HG02642 (cell line): ENCODE data around the gene SEL1L2.

Source experiments
- ATAC-seq: cut with Tn5 transposase; IDR thresholded peaks from one replicate; pipeline ENCODE4 v1.9.1; 2021; ENCODE audit warnings: mild to moderate bottlenecking; ENCODE audit not compliant: unreplicated experiment, poor library complexity

The SEL1L2 gene

DNA sequence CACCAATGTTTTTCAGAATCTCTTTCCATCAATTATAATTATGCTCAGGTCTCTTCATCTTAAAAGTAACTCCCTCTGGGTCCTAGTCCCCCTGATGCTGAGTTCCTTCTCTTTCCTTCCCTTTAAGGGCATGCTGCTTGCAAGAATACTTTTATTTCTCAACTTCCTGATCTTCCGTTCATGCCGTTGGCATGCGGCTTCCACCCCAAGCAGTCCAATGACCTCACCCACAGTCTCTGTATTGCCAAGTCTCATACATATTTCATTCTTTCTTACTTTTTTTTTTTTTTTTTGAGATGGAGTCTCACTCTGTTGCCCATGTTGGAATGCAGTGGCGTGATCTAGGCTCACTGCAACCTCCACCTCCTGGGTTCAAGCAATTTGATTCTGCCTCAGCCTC lies 122.1 kb downstream of the SEL1L2 start:
- ATAC-seq, result no peak

DNA sequence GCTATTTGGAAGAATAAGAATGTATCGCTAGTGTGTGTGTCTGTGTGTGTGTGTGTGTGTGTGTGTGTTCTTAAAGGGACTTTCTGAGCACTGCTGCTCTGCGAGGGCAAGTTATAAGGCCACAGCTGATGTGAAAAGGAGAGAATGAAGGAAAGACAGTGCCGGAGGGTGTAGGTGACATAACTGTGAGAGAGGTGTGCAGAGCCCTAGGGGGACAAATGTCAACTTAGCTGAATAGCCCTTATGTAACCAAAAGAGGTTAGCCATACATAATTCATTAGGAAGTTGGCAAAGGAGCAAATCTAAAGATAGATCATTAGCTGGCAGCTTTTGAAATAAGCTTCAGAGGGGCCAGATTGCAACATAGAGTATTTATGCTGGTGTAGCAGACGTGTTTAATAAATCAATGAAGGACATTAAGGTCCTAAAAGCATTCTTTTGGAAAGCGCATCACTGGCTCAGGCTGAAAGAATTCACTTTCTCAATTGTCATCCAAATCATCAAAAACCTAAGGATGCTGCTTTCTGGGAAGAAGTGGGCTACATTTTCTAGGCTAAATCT lies 124.5 kb downstream of the SEL1L2 start:
- ATAC-seq, result no peak

DNA sequence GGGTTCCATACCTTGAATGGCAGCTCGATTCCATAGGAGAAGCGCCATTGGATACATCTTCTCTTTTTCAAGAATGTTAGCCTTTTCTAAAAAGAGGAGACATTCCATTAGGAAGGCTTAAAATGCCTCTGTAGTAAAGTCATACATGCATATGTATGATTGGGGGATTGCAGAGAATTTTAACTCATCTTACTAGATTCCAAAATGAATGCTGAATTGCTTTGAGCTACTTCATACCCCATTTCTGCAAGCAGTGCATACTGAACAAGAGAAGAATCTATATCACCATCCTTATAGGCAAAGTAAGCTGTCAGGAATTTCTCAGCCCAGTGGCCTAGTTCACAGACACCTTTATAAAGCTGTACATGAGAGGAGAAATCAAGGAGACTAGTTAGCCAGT lies 125.3 kb downstream of the SEL1L2 start:
- ATAC-seq, result no peak

DNA sequence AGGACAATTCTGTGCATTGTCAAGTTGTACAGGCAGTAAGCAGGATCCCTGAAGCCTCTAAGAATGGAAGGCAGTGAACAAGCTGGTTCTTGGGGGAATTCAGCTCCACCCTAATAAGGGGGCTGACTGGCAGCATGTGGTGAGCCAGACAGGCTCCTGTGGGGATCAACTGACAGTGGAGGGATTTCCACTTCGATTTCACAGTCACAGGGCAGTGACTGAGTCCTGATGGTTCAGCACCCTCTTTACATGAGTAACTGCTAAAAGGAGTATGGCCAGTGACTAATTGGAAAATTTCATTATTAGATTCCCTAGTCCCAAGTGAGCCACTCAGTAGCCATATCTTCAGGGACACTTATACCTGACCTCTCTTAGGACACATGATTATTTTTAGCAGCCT lies 127.2 kb downstream of the SEL1L2 start:
- ATAC-seq, result no peak

DNA sequence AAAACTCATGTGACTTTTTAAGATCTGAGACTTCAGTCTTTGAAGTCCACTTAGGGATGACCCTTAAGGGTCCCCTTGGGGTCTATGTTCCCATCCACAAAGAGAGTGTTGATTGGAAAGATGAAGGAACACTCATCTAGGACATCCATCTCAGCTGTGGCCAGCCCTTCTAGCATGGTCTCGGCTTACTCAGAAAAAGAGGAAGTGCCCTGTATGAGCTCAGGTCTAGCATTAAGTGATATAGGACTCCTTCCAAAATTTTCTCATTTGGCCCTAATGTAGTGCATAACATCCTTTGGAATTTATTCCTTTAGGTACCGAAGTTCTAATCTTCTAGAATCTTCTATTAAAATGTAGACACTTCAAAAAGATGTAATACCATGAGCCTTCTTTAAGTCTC lies 128.2 kb downstream of the SEL1L2 start:
- no peak for ATAC-seq

DNA sequence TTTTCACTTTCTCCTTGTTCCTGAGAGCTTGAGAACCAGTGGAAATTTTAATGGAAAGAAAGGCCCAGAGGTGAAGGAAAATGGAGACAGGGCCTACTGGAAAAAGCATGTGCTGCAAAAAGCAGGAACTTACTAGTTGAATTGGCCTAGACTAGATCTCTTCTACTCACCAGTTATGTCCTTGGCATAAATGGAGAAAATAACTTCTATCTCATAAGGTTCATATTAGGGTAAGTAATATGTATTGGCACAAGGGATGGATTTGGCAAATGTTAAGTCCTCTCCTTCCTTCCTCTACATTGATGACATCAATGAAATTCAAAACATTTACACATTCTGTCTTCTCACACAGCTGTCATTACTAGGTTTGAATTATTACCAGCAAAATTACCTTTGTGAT lies 131.5 kb downstream of the SEL1L2 start:
- no peak for ATAC-seq

DNA sequence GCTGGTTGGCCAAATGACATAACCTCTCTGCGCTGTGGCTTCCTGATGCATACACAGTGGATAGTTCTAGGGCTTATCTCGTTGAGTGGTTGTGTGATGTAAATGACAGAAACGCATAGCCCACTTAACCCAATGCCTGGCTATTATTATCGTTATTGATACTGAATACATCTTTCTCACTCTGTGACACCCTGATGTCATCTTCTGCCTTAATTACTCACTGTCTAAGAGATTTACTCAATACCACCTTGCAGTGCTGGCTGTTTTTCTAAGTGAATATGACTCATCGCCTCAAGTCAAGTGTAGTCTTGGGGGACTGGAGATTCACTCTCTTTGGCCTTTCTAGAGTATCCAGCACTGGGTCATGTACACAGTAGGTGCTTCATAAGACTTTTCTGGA lies 132.0 kb downstream of the SEL1L2 start:
- no peak for ATAC-seq

DNA sequence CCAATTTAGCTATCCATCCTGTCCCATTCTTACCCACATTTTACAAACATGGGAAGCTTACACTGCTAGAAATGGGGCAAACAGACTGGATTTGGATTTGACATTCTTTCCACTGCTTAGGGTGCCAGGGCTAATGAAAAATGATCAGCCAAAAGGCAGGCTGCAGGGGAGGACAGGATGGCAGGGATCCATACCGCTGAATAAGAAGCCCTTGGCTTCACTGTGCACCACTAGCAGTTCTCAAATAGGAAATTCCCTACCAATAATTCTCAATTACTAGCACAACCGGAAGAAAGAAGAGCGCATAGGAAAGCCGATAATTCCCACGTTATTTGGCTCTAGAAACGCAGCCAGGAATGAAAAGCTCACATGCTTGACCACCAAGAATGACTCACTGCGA lies 132.5 kb downstream of the SEL1L2 start:
- no peak for ATAC-seq

DNA sequence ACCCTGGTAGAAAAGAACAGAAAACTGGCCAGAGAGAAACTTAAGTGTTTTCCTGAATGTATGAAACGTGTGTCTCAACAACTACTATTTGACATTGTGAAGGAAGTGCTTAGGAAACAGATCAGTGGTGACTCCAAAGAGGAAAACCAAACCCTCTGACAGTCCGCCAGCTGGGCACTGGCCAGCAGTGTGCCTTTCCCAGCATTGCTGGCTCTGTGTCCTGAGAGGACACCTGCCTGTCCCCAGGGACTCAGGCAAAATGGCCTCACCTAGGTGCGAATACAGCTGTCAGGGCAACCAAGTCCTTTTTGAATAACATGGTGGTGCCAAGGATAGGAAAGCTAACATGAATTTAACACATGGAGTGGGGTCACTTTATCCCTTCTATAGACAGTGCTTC lies 133.1 kb downstream of the SEL1L2 start:
- ATAC-seq, result no peak

DNA sequence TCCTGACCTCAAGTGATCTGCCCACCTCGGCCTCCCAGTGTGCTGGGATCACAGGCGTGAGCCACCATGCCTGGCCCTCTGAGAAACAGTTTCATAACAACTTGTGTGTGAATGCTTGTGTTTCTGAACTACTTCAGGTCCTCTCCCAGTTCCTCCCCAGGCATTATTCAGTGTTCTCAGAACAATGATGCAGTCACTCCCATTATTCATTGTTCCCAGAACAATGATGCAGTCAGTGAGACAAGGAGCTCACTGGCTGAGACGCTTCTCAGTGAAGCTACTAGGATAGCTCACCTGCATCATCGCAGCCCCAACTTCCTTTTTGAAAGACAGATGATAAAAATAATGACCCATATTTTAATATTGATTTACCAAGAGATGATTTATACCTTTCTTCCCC lies 134.1 kb downstream of the SEL1L2 start:
- ATAC-seq, result no peak

DNA sequence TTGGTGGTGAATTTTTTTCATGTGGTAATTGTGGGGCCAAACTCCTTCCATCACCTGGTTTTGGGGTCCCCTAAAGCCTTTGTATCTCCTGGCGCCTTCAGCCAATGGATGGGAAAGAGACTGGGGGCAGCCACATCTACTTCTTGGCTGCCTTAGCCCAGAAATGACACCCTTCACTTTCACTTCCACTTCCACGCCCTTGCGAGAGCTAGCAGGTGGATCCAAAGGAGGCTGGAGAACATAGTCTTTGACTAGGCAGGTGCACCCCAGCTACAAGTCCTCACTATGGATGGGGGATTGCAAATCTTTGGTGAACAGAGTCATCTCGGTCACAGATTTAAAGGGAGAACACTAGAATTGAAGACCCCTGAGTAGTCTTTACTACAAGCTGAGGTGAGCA lies 134.8 kb downstream of the SEL1L2 start:
- ATAC-seq, result no peak

DNA sequence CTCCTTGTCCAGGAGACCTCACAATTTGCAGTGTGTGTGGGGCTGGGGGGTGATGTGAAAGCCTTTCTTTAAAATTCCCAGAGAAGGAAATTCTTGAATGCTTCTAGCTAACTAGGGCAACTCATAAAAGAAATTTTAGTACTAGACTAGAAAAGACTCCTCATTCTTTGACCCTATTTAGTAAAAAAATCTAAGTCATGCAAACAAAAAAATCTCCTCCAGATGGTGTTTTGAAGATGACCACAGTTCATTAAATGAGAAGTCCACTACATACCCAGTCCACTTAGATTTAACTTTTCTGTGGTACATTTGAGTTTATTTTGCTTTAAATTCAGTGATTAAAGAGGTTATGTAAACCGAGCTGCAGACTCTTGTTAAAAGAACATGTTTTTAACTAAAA lies 138.1 kb downstream of the SEL1L2 start:
- ATAC-seq, result no peak

DNA sequence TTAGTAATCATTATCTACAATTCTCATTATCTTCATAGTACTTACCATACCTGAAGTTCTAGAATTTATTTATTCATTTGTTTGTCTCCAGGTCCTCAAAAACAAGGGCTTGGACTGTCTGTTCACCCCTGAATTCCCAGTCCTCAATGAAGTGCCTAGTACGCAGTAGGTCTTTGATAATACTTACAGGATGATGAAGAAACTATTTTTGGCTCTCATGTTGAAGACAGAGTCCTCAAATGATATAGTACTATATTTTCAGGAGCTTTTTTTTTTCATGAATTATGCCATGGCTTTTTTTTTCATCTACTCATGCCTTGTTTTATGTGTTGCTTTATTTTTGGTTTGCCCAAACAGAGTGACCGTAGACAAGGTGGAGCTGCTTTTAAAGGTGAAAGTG lies 139.1 kb downstream of the SEL1L2 start:
- no peak for ATAC-seq

DNA sequence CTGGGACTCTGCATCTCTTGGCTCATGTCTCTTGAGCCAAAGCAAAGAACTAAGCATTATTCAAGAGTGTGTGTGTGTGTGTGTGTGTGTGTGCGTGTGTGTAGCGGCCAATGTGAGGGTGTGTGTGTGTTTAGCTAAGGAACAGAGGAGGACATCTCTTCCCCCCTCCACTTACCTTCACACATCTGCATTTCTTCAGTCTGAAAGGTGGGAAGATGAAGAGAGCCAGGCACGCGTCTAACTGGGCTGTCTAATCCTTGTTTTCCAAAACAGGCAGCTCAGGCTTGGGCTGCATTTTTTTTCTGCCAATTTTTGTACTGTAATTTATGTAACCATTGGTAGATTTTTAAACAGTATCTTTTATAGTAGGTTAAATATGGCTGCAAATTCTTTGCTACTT lies 146.1 kb downstream of the SEL1L2 start:
- ATAC-seq, result no peak

DNA sequence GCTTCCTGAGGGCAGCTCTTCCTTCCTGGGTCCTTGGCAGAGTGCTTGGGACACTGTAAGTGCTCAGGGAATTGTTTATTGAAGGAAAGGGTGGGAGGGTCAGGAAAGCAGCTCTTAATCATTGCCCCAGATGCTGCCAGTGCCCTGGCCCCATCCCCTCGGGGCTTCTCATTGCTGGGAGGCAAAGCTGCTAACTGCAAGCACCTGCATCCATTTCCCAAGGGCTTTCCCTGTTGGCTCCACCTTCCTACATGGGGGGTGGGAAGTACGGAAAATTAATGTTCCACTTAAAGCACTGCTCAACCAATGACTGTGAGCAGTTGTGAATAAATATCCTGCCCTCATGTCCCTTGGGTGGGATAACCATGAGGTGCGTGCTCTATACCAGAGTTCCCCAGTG lies 149.2 kb downstream of the SEL1L2 start:
- no peak for ATAC-seq

DNA sequence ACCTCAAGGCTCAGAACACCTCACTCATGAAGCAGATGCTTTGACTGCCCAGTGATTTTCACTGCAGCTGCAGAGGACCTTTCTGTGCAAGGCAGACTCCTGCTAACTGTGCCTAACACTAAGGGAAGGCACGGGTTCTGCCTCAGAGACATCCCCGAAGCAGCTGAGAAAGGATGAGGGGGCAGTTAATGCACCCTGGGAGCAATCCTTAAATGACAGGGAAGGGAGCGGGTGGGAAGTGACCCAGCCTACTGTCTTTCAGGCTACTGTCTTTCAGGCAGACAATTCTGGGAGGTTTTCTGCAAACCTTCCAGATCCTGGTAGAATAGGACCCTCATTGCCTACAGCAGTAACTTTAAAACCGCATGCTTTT lies 150.3 kb downstream of the SEL1L2 start:
- no peak for ATAC-seq

DNA sequence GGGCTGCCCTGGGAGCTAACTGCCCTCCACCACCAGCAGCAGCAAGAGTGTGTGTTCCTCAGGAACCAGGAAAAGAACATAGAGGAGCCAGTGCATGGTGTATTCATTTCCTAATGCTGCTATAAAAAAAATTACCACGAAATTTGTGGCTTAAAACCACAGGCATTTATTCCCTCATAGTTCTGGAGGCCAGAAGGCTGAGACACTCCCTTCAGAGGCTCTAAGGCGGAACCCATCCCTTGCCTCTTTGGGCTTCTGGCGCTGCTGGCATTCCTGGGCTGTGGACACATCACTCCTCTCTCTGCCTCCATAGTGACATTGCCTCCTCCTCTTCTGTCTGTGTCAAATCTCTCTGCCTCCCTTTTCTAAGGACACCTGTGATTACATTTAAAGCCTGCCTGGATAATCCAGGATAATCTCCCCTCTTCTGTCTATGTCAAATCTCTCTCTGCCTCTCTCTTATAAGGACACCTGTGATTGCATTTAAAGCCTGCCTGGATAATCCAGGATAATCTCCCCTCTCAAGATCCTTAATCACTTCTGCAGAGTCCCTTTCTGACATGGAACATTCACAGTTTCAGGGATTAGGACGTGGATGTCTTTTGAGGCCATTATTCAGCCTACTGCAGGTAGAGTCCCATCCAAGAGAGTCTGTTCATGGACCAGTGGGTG lies 150.9 kb downstream of the SEL1L2 start:
- ATAC-seq, result no peak

DNA sequence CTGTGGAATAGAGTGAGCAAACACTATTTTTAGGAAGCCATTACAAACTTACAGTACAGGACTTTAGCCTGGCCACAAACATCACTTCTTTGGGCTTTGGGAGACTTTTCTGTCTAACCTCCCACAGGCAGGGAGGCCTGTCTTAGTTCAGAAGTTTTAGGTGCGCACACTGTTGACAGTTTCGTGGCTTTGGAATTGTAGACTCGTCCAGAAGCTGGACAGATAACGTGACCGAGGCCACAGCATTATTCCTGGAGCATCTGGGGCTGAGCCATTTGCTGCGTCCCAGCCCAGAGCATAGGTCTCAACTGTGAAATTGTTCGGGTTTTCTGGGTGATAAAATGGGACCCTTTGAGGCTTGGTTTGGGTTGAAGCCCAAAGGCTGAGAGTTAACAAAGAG lies 151.8 kb downstream of the SEL1L2 start:
- no peak for ATAC-seq

DNA sequence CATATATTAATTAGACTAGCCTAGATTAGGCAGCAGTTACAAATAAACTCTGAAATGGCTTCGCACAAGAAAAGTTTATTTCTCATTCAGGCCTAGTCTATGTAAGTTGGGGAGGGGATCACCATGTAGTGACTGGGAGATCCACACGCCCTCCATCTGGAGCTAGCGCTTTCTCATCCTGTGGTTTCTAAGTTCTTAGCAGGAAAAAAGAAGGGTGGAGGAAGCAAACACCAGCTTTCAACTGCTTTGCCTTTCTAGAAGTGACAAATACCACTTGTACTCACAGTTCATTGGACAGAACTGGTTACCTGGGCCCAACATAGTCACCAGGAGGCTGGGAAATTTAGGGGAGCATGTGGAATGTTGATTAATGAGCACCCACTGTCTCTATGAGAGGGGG lies 158.9 kb downstream of the SEL1L2 start:
- no peak for ATAC-seq

DNA sequence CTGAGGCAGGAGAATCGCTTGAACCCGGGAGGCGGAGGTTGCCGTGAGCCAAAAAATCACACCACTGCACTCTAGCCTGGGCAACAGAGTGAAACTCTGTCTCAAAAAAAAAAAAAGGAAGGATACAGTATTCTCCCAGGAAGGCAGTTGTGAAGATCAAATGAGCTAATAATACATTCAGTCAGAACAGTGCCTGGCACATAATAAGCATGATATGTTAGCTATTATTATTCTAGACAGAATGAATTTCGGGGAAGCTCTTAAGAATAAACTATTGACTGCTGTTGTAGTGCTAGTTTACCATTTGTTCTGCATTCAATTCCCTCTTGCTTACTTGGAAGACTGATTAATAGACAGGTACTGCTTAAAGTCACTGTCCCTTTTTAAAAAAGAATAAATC lies 164.9 kb downstream of the SEL1L2 start:
- ATAC-seq, result no peak

DNA sequence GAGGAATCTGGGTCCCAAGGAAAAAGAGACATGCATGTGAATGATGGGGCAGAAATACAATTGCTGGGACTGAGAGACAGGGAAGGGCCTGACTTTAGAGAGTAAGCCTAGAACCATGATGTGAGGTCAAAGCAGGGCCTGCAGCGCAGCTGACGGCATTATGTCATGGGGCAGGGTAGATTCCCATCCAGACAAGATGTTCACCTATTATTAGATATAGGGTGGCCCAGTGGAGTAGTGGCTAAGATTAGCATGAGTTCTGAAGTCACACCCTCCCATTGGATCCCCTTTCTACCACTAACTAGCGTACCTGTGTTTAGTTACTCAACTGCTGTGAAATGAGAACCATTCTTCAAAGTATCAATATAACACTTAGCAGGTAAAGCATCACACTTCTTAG lies 166.0 kb downstream of the SEL1L2 start:
- no peak for ATAC-seq

DNA sequence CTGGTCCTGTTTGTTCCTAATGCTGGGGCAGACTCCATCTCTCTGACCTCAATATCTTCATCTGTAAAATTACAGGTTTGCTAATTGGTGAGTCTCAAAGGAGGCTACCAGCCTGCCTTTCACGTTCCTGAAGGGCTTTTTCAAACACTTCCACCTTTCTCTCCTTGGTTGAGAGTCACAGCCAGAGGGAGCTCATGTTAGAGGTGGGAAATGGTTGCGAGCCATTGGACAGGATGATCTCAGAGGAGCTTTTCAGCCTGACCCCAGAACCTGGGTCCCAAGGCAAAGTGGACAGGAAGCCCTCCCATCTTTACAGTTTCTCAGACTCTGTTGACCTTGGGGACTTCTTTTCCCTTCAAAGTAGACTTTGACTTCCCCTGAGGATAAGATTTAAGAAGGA lies 168.0 kb downstream of the SEL1L2 start:
- no peak for ATAC-seq

DNA sequence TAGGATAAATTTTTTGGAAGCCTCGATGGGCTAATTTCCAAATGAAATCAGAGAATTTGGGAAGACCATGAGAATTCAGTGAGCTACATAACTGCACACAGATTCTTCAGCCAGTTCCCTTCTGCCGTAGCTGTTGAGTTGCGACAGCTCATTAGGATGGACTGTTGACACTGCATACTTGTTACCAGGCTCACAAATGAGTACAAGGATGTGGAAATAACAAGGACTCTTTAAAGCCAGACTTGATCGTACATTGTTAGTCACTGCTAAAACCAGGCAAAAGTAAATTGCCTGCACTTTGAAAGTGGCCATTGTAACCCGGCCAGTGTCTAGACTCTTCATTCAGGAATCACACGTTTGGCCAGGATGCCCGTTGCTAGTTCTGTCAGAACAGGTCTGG lies 168.5 kb downstream of the SEL1L2 start:
- no peak for ATAC-seq
